Glutamatergic neuron (in vitro differentiated cells): ENCODE data around the gene DNMT3A. TPM values are rescaled to one million over a fixed set of nuclear protein-coding genes. Genes with fewer than 3 reads are reported as not detected.

Experiments
- DNase-seq: peaks from one replicate; pipeline ENCODE4 v3.0.0; 2022
- H3K27ac Mint-ChIP-seq: one replicate; pipeline ENCODE4 v1.8.0; 2020; ENCODE audit warnings: mild to moderate bottlenecking, mixed read lengths, inconsistent platforms; ENCODE audit not compliant: unreplicated experiment
- H3K27me3 Mint-ChIP-seq: one replicate; pipeline ENCODE4 v1.8.0; 2020; ENCODE audit warnings: mild to moderate bottlenecking, moderate library complexity, mixed read lengths, inconsistent platforms; ENCODE audit not compliant: unreplicated experiment
- H3K36me3 Mint-ChIP-seq: one replicate; pipeline ENCODE4 v1.8.0; 2020; ENCODE audit warnings: mild to moderate bottlenecking, mixed read lengths, inconsistent platforms; ENCODE audit not compliant: unreplicated experiment
- H3K4me1 Mint-ChIP-seq: one replicate; pipeline ENCODE4 v1.8.0; 2020; ENCODE audit warnings: mild to moderate bottlenecking, low read depth, mixed read lengths, inconsistent platforms; ENCODE audit not compliant: unreplicated experiment
- H3K4me3 Mint-ChIP-seq: one replicate; pipeline ENCODE4 v1.8.0; 2020; ENCODE audit warnings: mild to moderate bottlenecking, mixed read lengths, inconsistent platforms; ENCODE audit not compliant: unreplicated experiment
- H3K9me3 Mint-ChIP-seq: one replicate; pipeline ENCODE4 v1.8.0; 2020; ENCODE audit warnings: mild to moderate bottlenecking, moderate library complexity, mixed read lengths, inconsistent platforms; ENCODE audit not compliant: unreplicated experiment
- CTCF ChIP-seq: fragments of 200-600 bp; sonication (generic); IDR thresholded peaks from one replicate; pipeline ENCODE4 v1.5.0; 2021; ENCODE audit not compliant: partially characterized antibody, unreplicated experiment
- total RNA-seq: library from RNA; stranded (reverse); fragmentation: NEBNext Ultra II Directional; extraction: Animal tissue kit (Norgen Biotek cat#: 25700); gene quantifications from one replicate; pipeline ENCODE4 v1.2.1, GENCODE V29; 2021; ENCODE audit not compliant: unreplicated experiment

Gene DNMT3A
- total RNA-seq, 1 donor from 2014 or later, result 175 TPM

- Mint-ChIP-seq H3K36me3 (no peaks in the 10 kb centered on the region), H3K27ac (peak overlapping the region; percentile 8), H3K4me3 (peak overlapping the region; percentile 6), H3K9me3 (peaks cover 13% of the 10 kb centered on the region), H3K4me1 (peaks cover 20% of the 10 kb centered on the region), H3K27me3 (peaks cover 12% of the 10 kb centered on the region)
- TF ChIP-seq CTCF, result no peak
- no peak for DNase-seq
Observed at GRCh38 chr2:25377822-25378421, 36.2 kb upstream of the DNMT3A start.

GRCh38 chr2:25376750-25377621 is 35.3 kb upstream of the DNMT3A start:
- peak; percentile 99 for TF ChIP-seq CTCF
- Mint-ChIP-seq H3K4me1 (peaks cover 21% of the 10 kb centered on the region), H3K36me3 (no peaks in the 10 kb centered on the region), H3K27me3 (peaks cover 13% of the 10 kb centered on the region), H3K9me3 (peaks cover 11% of the 10 kb centered on the region), H3K4me3 (peak overlapping the region; percentile 54), H3K27ac (peak overlapping the region; percentile 15)
- DNase-seq, result peak; percentile 95

- peaks cover 24% of the 10 kb centered on the region for H3K4me1 Mint-ChIP-seq
- no peak for DNase-seq
- no peak for TF ChIP-seq CTCF
- H3K4me3 Mint-ChIP-seq, result peak overlapping the region; percentile 52
- H3K36me3 Mint-ChIP-seq, result no peaks in the 10 kb centered on the region
- peak overlapping the region; percentile 43 for H3K27ac Mint-ChIP-seq
- peaks cover 13% of the 10 kb centered on the region for H3K27me3 Mint-ChIP-seq
- peaks cover 8% of the 10 kb centered on the region for H3K9me3 Mint-ChIP-seq
Observed at GRCh38 chr2:25375989-25376545, 34.3 kb upstream of the DNMT3A start.

GRCh38 chr2:25375371-25375988 is 33.8 kb upstream of the DNMT3A start:
- H3K4me3 Mint-ChIP-seq, result no peak overlapping the region
- no peak for DNase-seq
- no peak for TF ChIP-seq CTCF
- H3K36me3 Mint-ChIP-seq, result no peaks in the 10 kb centered on the region
- H3K4me1 Mint-ChIP-seq, result peaks cover 27% of the 10 kb centered on the region
- H3K9me3 Mint-ChIP-seq, result peaks cover 10% of the 10 kb centered on the region
- H3K27ac Mint-ChIP-seq, result no peak overlapping the region
- H3K27me3 Mint-ChIP-seq, result peaks cover 13% of the 10 kb centered on the region
